A549 (cell line): ENCODE measurements around the gene FADS3. TPM values are rescaled to one million over a fixed set of nuclear protein-coding genes. Genes with fewer than 3 reads are reported as not detected.
A peak's percentile ranks its signal among the peaks of the same experiment; 100 is the strongest.

ENCODE experiments used
- ATAC-seq, 2 experiments: fragments of 200-7000 bp in 1 of 2; fragments of >200 bp in 1 of 2; cut with Nextera tagmentation in 1 of 2; cut with Tn5 transposase in 1 of 2; 3 replicates each; pipeline versions ENCODE4 v1.8.0 to v1.9.1; 2018 to 2020; ENCODE audit warnings: mild to moderate bottlenecking in 1 of 2, moderate library complexity in 1 of 2
- CTCF ChIA-PET: fragments of 300-600 bp; sonication (Branson Sonifier 250); formaldehyde crosslinking; extraction: SDS; loops from one replicate; lab custom pipeline; 2021; ENCODE audit warnings: antibody characterized with exemption, inconsistent platforms; lab: Yijun Ruan, JAX
- POLR2A ChIA-PET: fragments of 350-600 bp; formaldehyde crosslinking; extraction: SDS; loops from one replicate; lab custom pipeline; 2021; ENCODE audit warnings: antibody characterized with exemption, inconsistent platforms; lab: Yijun Ruan, JAX
- DNase-seq, 2 experiments: peaks; one replicate each; pipeline versions ENCODE4 v3.0.0 to v3.0.0-alpha.2; 2011 to 2016; ENCODE audit warnings: low read depth in 1 of 2, low spot score in 1 of 2
- FAIRE-seq: peaks from 2 replicates; lab custom pipeline; 2011; peaks lifted over from hg19 to GRCh38; lab: Jason Lieb, UNC
- H3K27ac ChIP-seq, 2 experiments: fragments of >200 bp; sonication (Bioruptor Twin); formaldehyde crosslinking; 3 replicates each; pipeline ENCODE4 v1.5.1; 2016 to 2017
- H3K4me1 ChIP-seq: fragments of >200 bp; sonication (Bioruptor Twin); formaldehyde crosslinking; 3 replicates; pipeline ENCODE4 v1.6.1; 2016
- H3K4me2 ChIP-seq: fragments of >200 bp; sonication (Bioruptor Twin); formaldehyde crosslinking; 3 replicates; pipeline ENCODE4 v1.6.1; 2016
- H3K4me3 ChIP-seq: fragments of >200 bp; sonication (Bioruptor Twin); formaldehyde crosslinking; 3 replicates; pipeline ENCODE4 v1.5.1; 2016
- H3K9me3 ChIP-seq: fragments of >200 bp; sonication (Bioruptor Twin); formaldehyde crosslinking; 3 replicates; pipeline ENCODE4 v1.6.1; 2016
- CHD2 ChIP-seq: fragments of 150-350 bp; IDR thresholded peaks from 2 replicates; pipeline ENCODE4 v1.6.1; 2014; ENCODE audit warnings: low read length; ENCODE audit not compliant: partially characterized antibody
- EHF ChIP-seq: fragments of 250-450 bp; sonication (Bioruptor Pico); IDR thresholded peaks from 2 replicates; pipeline ENCODE4 v1.5.0; 2020; ENCODE audit warnings: mild to moderate bottlenecking
- FOSB ChIP-seq: fragments of 250-450 bp; sonication (Bioruptor Pico); IDR thresholded peaks from 2 replicates; pipeline ENCODE4 v1.5.0; 2020; ENCODE audit warnings: mild to moderate bottlenecking, moderate library complexity
- GATA3 ChIP-seq: IDR thresholded peaks from 2 replicates; pipeline ENCODE4 v1.6.1; 2012; ENCODE audit warnings: borderline replicate concordance
- HDAC2 ChIP-seq: fragments of 200-600 bp; sonication (generic); IDR thresholded peaks from 2 replicates; pipeline ENCODE4 v1.6.1; 2016
- HOXA7 ChIP-seq: fragments of 250-450 bp; sonication (Bioruptor Pico); IDR thresholded peaks from 2 replicates; pipeline ENCODE4 v1.5.0; 2020; ENCODE audit warnings: mild to moderate bottlenecking, moderate library complexity
- HOXB13 ChIP-seq: fragments of 250-450 bp; sonication (Bioruptor Pico); IDR thresholded peaks from 2 replicates; pipeline ENCODE4 v1.5.0; 2020; ENCODE audit warnings: low read depth, mild to moderate bottlenecking, moderate library complexity
- HOXB5 ChIP-seq: fragments of 250-450 bp; sonication (Bioruptor Pico); IDR thresholded peaks from 2 replicates; pipeline ENCODE4 v1.5.0; 2020; ENCODE audit warnings: mild to moderate bottlenecking, moderate library complexity
- JUN ChIP-seq, 2 experiments: fragments of >200 bp; sonication (Bioruptor Twin); formaldehyde crosslinking; IDR thresholded peaks; 2 replicates in 1 of 2; 3 replicates in 1 of 2; pipeline ENCODE4 v1.6.1; 2016 to 2017
- KDM1A ChIP-seq: fragments of 200-600 bp; sonication (generic); IDR thresholded peaks from 2 replicates; pipeline ENCODE4 v1.6.1; 2016; ENCODE audit warnings: low read depth, mild to moderate bottlenecking
- MAFK ChIP-seq: fragments of 450-650 bp; IDR thresholded peaks from 2 replicates; pipeline ENCODE4 v1.6.1; 2014; ENCODE audit not compliant: partially characterized antibody
- MAZ ChIP-seq: fragments of 150-350 bp; IDR thresholded peaks from 2 replicates; pipeline ENCODE4 v1.6.1; 2014; ENCODE audit warnings: antibody characterized with exemption, low read depth, low read length, borderline replicate concordance
- MYC ChIP-seq: IDR thresholded peaks from 2 replicates; pipeline ENCODE4 v1.6.1; 2012; ENCODE audit warnings: mild to moderate bottlenecking, inconsistent platforms, low read length, improper control_type of control experiment, borderline replicate concordance
- NFE2L2 ChIP-seq: fragments of 150-350 bp; conservative IDR thresholded peaks from 2 replicates; pipeline ENCODE4 v1.6.1; 2014; ENCODE audit warnings: low read length
- NR3C1 ChIP-seq: fragments of >200 bp; sonication (Bioruptor Twin); formaldehyde crosslinking; IDR thresholded peaks from 3 replicates; pipeline ENCODE4 v1.6.1; 2017
- PHF8 ChIP-seq: fragments of 200-600 bp; sonication (generic); IDR thresholded peaks from 2 replicates; pipeline ENCODE4 v1.6.1; 2016; ENCODE audit warnings: low read depth, mild to moderate bottlenecking, antibody characterized with exemption, moderate library complexity, borderline replicate concordance
- POLR2AphosphoS2 ChIP-seq: conservative IDR thresholded peaks from 2 replicates; pipeline ENCODE4 v1.6.1; 2012; ENCODE audit warnings: low read length, improper control_type of control experiment, inconsistent platforms
- RFX5 ChIP-seq: fragments of 450-650 bp; IDR thresholded peaks from 2 replicates; pipeline ENCODE4 v1.7.1; 2014; ENCODE audit warnings: antibody characterized with exemption, mild to moderate bottlenecking, moderate library complexity
- SREBF2 ChIP-seq: fragments of 450-650 bp; IDR thresholded peaks from 2 replicates; pipeline ENCODE4 v1.6.1; 2014; ENCODE audit warnings: mild to moderate bottlenecking, moderate library complexity
- TFCP2L1 ChIP-seq: fragments of 250-450 bp; sonication (Bioruptor Pico); IDR thresholded peaks from 2 replicates; pipeline ENCODE4 v1.5.0; 2021; ENCODE audit warnings: mild to moderate bottlenecking
- TP53 ChIP-seq: fragments of 250-450 bp; sonication (Bioruptor Pico); IDR thresholded peaks from 2 replicates; pipeline ENCODE4 v1.5.0; 2021; ENCODE audit warnings: mild to moderate bottlenecking, moderate library complexity
- ZFP36 ChIP-seq: fragments of 450-650 bp; IDR thresholded peaks from 2 replicates; pipeline ENCODE4 v1.6.1; 2014; ENCODE audit warnings: borderline replicate concordance; ENCODE audit not compliant: partially characterized antibody
- ZNF302 ChIP-seq: fragments of 250-450 bp; sonication (Bioruptor Pico); IDR thresholded peaks from 2 replicates; pipeline ENCODE4 v1.9.0; 2021; ENCODE audit warnings: inconsistent platforms, mild to moderate bottlenecking, moderate library complexity
- ZSCAN20 ChIP-seq: fragments of 250-450 bp; sonication (Bioruptor Pico); IDR thresholded peaks from 2 replicates; pipeline ENCODE4 v1.8.0; 2022; ENCODE audit warnings: mild to moderate bottlenecking, moderate library complexity
- WGBS: methylation state at CpG from one replicate; pipeline ENCODE4 v1.1.6; 2017; ENCODE audit errors: missing lambda C conversion rate; 5-methylcytosine and 5-hydroxymethylcytosine counted together
- polyA plus RNA-seq, 4 experiments: library from polyadenylated mRNA; depleted of rRNA in 3 of 4; stranded (reverse); fragments of >200 nt; fragmentation: RNase III in 1 of 4; extraction: RNeasy Plus Mini Kit Qiagen cat#74134 plus additional on column Dnase treatment in 1 of 4; gene quantifications; 2 replicates in 3 of 4; 3 replicates in 1 of 4; pipeline ENCODE4 v1.2.3, GENCODE V29; 2011 to 2017
- TF ChIP-seq, protein P1 (sequence below): fragments of 250-450 bp; sonication (Bioruptor Pico); IDR thresholded peaks from 2 replicates; pipeline ENCODE4 v1.5.0; 2021; ENCODE audit warnings: mild to moderate bottlenecking, moderate library complexity, borderline replicate concordance
- TF ChIP-seq, protein P2 (sequence below): fragments of >200 bp; sonication (Bioruptor Twin); formaldehyde crosslinking; IDR thresholded peaks from 2 replicates; pipeline ENCODE4 v1.6.1; 2016
- TF ChIP-seq, protein P3 (sequence below): fragments of >200 bp; sonication (Bioruptor Twin); formaldehyde crosslinking; IDR thresholded peaks from 3 replicates; pipeline ENCODE4 v1.6.1; 2016
- TF ChIP-seq, protein P4 (sequence below): IDR thresholded peaks from 2 replicates; pipeline ENCODE4 v1.6.1; 2012
- TF ChIP-seq, protein P5 (sequence below): fragments of 250-450 bp; sonication (Bioruptor Pico); IDR thresholded peaks from 2 replicates; pipeline ENCODE4 v1.5.0; 2020; ENCODE audit warnings: low read depth, mild to moderate bottlenecking, moderate library complexity

Gene FADS3
- polyA plus RNA-seq, 2 of the 4 experiments (the other 2 are of a cell fraction): 17.5 to 36.3 TPM

GRCh38 chr11:61928606-61929005, 37.3 kb upstream of the FADS3 start:
- CTCF ChIA-PET: interaction anchor here (0.5 to 5.4 kb wide), 6 partner anchors 18 to 179 kb away, joined by 3 to 50 read pairs (median 6); no protein-coding TSS in a partner anchor
- no peak for TF ChIP-seq FOSB (CRISPR knock-in tag)
- no peak for DNase-seq
- no peak overlapping the region for H3K27ac ChIP-seq
- ATAC-seq: no peak
- H3K4me1 ChIP-seq: peaks cover 3% of the 10 kb centered on the region; the same call in 2 of the 3 replicates
- peaks cover 4% of the 10 kb centered on the region; the same call in 1 of the 3 replicates for H3K9me3 ChIP-seq
- POLR2A ChIA-PET: no interaction called here
- no peak overlapping the region for H3K4me3 ChIP-seq
- FAIRE-seq: peak; percentile 43
- H3K4me2 ChIP-seq: no peak overlapping the region

DNA sequence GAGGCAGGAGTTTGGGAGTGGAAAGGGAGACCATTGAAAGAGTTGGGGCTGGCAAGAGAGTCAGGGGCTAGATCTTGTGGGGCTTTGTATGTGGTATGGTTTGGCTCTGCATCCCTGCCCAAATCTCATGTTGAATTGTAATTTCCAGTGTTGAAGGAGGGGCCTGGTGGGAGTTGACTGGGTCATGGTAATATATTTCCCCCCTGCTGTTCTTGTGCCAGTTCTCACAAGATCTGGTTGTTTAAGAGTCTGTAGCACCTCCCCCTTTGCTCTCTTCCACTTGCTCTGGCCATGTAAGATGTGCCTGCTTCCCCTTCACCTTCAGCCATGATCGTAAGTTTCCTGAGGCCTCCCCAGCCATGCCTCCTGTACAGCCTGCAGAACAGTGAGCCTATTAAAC, 36.2 kb upstream of the FADS3 start:
- H3K9me3 ChIP-seq: no peaks in the 10 kb centered on the region
- no peak overlapping the region for H3K4me2 ChIP-seq
- H3K27ac ChIP-seq: no peak overlapping the region
- peaks cover 14% of the 10 kb centered on the region for H3K4me1 ChIP-seq
- FAIRE-seq: no peak
- 100% methylated on average over 1 of the region's 1 CpG for WGBS
- H3K4me3 ChIP-seq: no peak overlapping the region
- no peak for DNase-seq
- ChIA-PET POLR2A (no interaction called here), CTCF (interaction anchor here (2.1 to 6.1 kb wide), 4 partner anchors 28 to 154 kb away, joined by 9 to 60 read pairs (median 38); no protein-coding TSS in a partner anchor)
- peak in 1 of 2 experiments; percentile 49; a peak in 2 of 6 replicates for ATAC-seq
- TF ChIP-seq MAFK: no peak
- no peak for TF ChIP-seq MYC
- TF ChIP-seq, protein P1, sequence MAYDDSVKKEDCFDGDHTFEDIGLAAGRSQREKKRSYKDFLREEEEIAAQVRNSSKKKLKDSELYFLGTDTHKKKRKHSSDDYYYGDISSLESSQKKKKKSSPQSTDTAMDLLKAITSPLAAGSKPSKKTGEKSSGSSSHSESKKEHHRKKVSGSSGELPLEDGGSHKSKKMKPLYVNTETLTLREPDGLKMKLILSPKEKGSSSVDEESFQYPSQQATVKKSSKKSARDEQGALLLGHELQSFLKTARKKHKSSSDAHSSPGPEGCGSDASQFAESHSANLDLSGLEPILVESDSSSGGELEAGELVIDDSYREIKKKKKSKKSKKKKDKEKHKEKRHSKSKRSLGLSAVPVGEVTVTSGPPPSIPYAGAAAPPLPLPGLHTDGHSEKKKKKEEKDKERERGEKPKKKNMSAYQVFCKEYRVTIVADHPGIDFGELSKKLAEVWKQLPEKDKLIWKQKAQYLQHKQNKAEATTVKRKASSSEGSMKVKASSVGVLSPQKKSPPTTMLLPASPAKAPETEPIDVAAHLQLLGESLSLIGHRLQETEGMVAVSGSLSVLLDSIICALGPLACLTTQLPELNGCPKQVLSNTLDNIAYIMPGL (CRISPR knock-in tag): no peak
- no peak for TF ChIP-seq HDAC2
- no peak for TF ChIP-seq NR3C1
- TF ChIP-seq MAZ: no peak
- no peak for TF ChIP-seq ZNF302 (CRISPR knock-in tag)
- TF ChIP-seq, protein P2, sequence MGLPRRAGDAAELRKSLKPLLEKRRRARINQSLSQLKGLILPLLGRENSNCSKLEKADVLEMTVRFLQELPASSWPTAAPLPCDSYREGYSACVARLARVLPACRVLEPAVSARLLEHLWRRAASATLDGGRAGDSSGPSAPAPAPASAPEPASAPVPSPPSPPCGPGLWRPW: no peak
- TF ChIP-seq HOXB5 (CRISPR knock-in tag): no peak
- TF ChIP-seq FOSB (CRISPR knock-in tag): no peak
- TF ChIP-seq JUN (IDR thresholded peaks at IDR 0.05): no peak
- TF ChIP-seq, protein P3, sequence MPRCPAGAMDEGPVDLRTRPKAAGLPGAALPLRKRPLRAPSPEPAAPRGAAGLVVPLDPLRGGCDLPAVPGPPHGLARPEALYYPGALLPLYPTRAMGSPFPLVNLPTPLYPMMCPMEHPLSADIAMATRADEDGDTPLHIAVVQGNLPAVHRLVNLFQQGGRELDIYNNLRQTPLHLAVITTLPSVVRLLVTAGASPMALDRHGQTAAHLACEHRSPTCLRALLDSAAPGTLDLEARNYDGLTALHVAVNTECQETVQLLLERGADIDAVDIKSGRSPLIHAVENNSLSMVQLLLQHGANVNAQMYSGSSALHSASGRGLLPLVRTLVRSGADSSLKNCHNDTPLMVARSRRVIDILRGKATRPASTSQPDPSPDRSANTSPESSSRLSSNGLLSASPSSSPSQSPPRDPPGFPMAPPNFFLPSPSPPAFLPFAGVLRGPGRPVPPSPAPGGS: no peak

DNA sequence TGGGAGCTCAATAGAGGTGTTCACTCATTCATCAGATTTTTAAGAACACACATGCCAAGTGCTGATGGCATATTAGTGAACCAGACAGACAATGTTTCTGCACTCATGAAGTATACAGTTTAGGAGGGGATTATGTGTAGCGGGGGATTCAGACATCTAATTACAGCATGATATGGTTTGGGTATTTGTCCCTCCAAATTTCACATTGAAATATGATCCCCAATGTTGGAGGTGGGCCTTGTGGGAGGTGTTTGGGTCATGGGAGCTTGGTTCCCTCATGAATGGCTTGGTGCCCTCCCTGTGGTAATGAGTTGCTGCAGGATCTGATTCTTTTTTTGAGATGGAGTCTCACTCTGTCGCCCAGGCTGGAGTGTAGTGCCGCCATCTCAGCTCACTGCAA, 34.9 kb upstream of the FADS3 start:
- FAIRE-seq (no peak), ATAC-seq (no peak)
- TF ChIP-seq RFX5: no peak
- TF ChIP-seq HDAC2: no peak
- TF ChIP-seq CHD2: no peak
- TF ChIP-seq, protein P4, sequence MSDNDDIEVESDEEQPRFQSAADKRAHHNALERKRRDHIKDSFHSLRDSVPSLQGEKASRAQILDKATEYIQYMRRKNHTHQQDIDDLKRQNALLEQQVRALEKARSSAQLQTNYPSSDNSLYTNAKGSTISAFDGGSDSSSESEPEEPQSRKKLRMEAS: no peak
- no peak for TF ChIP-seq POLR2AphosphoS2
- no peak for TF ChIP-seq HOXB13
- no peak for TF ChIP-seq KDM1A
- TF ChIP-seq, protein P5, sequence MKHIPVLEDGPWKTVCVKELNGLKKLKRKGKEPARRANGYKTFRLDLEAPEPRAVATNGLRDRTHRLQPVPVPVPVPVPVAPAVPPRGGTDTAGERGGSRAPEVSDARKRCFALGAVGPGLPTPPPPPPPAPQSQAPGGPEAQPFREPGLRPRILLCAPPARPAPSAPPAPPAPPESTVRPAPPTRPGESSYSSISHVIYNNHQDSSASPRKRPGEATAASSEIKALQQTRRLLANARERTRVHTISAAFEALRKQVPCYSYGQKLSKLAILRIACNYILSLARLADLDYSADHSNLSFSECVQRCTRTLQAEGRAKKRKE: no peak
- no peak for TF ChIP-seq NFE2L2
- no peak for TF ChIP-seq EHF (CRISPR knock-in tag)
- TF ChIP-seq TFCP2L1: no peak
- no peak for TF ChIP-seq ZFP36
- TF ChIP-seq HOXA7 (CRISPR knock-in tag): no peak
- no peak for TF ChIP-seq GATA3
- TF ChIP-seq PHF8: no peak
- TF ChIP-seq, protein P1 (CRISPR knock-in tag): no peak
- TF ChIP-seq NR3C1: no peak
- TF ChIP-seq SREBF2: no peak
- TF ChIP-seq TP53 (CRISPR knock-in tag): no peak
- no peak for TF ChIP-seq ZSCAN20 (CRISPR knock-in tag)

More for the DNA sequence above, 34.9 kb upstream of the FADS3 start:
- WGBS: 95% methylated on average over 3 of the region's 3 CpGs
- POLR2A ChIA-PET: no interaction called here
- Histone ChIP-seq H3K9me3 (no peaks in the 10 kb centered on the region), H3K4me3 (no peak overlapping the region), H3K4me2 (no peak overlapping the region), H3K27ac (no peak overlapping the region), H3K4me1 (peaks cover 15% of the 10 kb centered on the region)
- DNase-seq: no peak
- CTCF ChIA-PET: interaction anchor here (0.9 to 6.1 kb wide), 6 partner anchors 8 to 155 kb away, joined by 4 to 60 read pairs (median 10); no protein-coding TSS in a partner anchor
